ENCODE results near the gene TMPRSS11D.

DNA sequence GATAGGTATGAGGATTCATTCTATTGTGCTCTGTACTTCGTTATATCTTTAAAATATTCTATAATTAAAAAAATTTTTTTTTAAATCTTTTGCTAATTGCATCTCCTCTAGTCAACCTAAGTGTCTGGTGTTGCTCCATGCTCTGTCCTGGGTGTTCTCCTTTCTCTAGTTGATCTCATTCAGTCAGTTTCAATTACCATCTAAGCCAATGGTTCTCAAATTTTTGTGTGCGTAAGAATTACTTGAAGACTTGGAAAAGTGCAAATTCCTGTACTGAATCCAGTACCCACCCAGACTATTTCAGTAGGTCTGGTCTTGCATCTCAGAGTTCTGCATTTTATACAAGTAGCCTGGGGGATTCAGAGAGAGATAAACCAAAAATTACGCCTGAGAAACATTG lies 6.7 kb downstream of the TMPRSS11D start:
- TF ChIP-seq, protein P1, sequence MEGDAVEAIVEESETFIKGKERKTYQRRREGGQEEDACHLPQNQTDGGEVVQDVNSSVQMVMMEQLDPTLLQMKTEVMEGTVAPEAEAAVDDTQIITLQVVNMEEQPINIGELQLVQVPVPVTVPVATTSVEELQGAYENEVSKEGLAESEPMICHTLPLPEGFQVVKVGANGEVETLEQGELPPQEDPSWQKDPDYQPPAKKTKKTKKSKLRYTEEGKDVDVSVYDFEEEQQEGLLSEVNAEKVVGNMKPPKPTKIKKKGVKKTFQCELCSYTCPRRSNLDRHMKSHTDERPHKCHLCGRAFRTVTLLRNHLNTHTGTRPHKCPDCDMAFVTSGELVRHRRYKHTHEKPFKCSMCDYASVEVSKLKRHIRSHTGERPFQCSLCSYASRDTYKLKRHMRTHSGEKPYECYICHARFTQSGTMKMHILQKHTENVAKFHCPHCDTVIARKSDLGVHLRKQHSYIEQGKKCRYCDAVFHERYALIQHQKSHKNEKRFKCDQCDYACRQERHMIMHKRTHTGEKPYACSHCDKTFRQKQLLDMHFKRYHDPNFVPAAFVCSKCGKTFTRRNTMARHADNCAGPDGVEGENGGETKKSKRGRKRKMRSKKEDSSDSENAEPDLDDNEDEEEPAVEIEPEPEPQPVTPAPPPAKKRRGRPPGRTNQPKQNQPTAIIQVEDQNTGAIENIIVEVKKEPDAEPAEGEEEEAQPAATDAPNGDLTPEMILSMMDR (IDR thresholded peaks at IDR 0.05) = no peak
- TF ChIP-seq EP300 (IDR thresholded peaks at IDR 0.05) = no peak
- no peak for TF ChIP-seq POLR2A (IDR thresholded peaks at IDR 0.05)

All from ovary (tissue), 3 donors.